PC-3 (cell line): ENCODE measurements around the gene TGFBR3.

Experiments
- EZH2 ChIP-seq: fragments of 300-600 bp; sonication (generic); IDR thresholded peaks from one replicate; pipeline ENCODE4 v1.6.1; 2017; ENCODE audit warnings: antibody characterized with exemption, mild to moderate bottlenecking, low read length; ENCODE audit not compliant: unreplicated experiment
- EZH2phosphoT487 ChIP-seq: fragments of 300-600 bp; sonication (generic); IDR thresholded peaks from 2 replicates; pipeline ENCODE4 v1.6.1; 2018; ENCODE audit warnings: mild to moderate bottlenecking, antibody characterized with exemption, low read length, borderline replicate concordance
- TF ChIP-seq, protein P1 (sequence below): fragments of 300-600 bp; sonication (generic); conservative IDR thresholded peaks from 2 replicates; pipeline ENCODE4 v1.5.1; 2017; ENCODE audit warnings: antibody characterized with exemption, low read depth, mild to moderate bottlenecking, low read length

DNA sequence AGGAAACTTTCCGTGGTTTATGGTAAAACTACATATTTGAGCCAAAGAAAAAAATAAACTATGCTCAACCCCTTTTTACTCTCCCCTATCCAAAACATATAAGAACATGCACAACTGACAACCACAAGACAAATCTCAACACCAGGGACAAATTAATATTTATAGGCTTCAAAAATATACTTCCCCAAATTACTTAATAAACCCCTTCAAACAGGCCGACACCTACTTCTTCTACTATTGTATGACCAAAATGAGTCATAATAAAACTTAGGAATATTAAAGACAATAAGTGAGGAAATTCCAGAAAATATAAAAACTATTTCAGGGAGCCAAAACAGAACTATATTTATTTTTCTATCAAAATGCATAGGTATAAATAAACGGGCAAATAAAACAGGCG lies 71.5 kb downstream of the TGFBR3 start:
- TF ChIP-seq, protein P1, sequence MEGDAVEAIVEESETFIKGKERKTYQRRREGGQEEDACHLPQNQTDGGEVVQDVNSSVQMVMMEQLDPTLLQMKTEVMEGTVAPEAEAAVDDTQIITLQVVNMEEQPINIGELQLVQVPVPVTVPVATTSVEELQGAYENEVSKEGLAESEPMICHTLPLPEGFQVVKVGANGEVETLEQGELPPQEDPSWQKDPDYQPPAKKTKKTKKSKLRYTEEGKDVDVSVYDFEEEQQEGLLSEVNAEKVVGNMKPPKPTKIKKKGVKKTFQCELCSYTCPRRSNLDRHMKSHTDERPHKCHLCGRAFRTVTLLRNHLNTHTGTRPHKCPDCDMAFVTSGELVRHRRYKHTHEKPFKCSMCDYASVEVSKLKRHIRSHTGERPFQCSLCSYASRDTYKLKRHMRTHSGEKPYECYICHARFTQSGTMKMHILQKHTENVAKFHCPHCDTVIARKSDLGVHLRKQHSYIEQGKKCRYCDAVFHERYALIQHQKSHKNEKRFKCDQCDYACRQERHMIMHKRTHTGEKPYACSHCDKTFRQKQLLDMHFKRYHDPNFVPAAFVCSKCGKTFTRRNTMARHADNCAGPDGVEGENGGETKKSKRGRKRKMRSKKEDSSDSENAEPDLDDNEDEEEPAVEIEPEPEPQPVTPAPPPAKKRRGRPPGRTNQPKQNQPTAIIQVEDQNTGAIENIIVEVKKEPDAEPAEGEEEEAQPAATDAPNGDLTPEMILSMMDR: no peak
- no peak for TF ChIP-seq EZH2
- no peak for TF ChIP-seq EZH2phosphoT487
